ENCODE results near the gene CCDC63. TPM values are rescaled to one million over a fixed set of nuclear protein-coding genes. Genes with fewer than 3 reads are reported as not detected.
A peak's percentile ranks its signal among the peaks of the same experiment; 100 is the strongest.

Gene CCDC63
- total RNA-seq, 2 donors from 2014 or later, result not detected

DNA sequence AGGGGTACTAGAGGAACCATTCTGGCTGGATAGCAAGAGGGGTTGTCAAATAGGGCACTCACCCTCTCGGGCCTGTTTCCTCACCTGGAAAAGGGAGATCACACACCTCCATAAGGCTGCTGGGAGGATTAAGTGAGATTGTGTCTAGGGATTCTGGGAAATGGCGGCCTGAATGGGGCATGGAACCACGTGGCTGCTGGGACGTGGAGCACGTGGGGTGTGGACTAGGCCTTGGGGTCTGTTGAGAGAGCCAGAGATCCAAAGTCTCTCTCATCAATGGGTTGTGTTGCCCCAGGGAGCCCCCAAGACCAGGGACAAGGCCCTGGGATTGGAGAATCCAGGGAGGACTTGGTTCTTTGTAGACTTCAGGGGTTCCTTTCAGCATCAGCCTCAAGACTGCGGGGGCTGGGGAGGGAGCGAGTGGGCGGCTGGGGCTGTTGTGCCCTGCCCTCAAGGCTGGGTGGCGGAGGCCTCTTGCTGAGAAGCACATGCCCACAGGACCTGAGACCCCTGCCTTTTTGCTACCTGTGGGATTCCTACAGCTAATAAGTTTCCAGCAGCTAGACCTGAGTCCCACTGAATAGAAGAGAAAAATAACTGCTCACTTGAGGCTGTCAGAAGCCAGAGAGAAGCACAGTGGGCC, 77.0 kb downstream of the CCDC63 start:
- Histone ChIP-seq H3K27me3 (no peaks in the 10 kb centered on the region), H3K4me1 (peaks cover 0 to 11% of the 10 kb centered on the region in 2 donors), H3K4me3 (no peak overlapping the region), H3K27ac (no peak overlapping the region), H3K9me3 (no peaks in the 10 kb centered on the region), H3K36me3 (no peaks in the 10 kb centered on the region)
- no peak for DNase-seq (ENCODE audit: low spot score)
- TF ChIP-seq, protein P1, sequence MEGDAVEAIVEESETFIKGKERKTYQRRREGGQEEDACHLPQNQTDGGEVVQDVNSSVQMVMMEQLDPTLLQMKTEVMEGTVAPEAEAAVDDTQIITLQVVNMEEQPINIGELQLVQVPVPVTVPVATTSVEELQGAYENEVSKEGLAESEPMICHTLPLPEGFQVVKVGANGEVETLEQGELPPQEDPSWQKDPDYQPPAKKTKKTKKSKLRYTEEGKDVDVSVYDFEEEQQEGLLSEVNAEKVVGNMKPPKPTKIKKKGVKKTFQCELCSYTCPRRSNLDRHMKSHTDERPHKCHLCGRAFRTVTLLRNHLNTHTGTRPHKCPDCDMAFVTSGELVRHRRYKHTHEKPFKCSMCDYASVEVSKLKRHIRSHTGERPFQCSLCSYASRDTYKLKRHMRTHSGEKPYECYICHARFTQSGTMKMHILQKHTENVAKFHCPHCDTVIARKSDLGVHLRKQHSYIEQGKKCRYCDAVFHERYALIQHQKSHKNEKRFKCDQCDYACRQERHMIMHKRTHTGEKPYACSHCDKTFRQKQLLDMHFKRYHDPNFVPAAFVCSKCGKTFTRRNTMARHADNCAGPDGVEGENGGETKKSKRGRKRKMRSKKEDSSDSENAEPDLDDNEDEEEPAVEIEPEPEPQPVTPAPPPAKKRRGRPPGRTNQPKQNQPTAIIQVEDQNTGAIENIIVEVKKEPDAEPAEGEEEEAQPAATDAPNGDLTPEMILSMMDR (IDR thresholded peaks at IDR 0.05), result no peak

DNA sequence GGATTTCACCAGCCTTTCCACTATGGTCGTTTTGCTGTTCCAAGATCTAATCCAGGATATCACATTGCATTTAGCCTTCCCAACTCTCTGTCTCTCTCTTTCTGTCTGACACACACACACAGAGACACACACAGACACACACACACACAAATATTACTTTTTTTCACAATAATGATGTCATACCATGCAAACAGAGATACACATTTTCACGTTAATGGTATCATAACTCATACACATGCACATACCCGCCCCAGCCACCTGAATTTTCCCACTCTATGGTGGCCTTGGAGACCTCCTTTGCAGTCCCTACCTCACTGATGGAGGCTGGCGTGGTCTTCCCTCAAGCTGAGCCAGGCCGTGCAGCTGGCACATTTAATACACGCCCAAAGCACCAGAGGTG, 80.8 kb downstream of the CCDC63 start:
- Histone ChIP-seq H3K27ac (no peak overlapping the region), H3K36me3 (no peaks in the 10 kb centered on the region)

DNA sequence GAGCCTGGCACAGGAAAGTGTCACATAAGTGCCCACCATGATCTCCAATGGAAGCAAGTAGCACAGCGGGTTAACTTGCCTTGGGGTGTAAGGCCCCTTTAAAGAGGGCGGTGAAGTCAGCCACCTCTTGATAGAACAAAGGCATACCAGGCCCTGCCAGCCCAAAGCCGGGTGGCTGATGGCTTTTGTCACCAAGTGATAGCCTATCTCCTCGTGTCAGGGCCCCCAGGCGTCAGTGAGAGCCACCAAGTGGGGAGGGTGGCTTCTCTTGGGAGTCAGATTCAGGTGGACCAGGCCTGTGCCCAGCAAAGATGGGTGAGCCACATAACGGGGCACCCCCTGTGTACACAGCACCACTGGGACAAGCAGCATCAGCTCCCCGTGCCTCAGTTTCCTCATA, 81.9 kb downstream of the CCDC63 start:
- peak overlapping the region in 1 of 2 donors; percentile 32 for H3K27ac ChIP-seq
- TF ChIP-seq, protein P1 (IDR thresholded peaks at IDR 0.05), result no peak
- H3K4me1 ChIP-seq, result no peaks in the 10 kb centered on the region
- no peak for DNase-seq (ENCODE audit: low spot score)
- no peaks in the 10 kb centered on the region for H3K36me3 ChIP-seq
- no peaks in the 10 kb centered on the region for H3K27me3 ChIP-seq
- no peaks in the 10 kb centered on the region for H3K9me3 ChIP-seq
- no peak overlapping the region for H3K4me3 ChIP-seq

More for the DNA sequence above, 80.8 kb downstream of the CCDC63 start:
- no peaks in the 10 kb centered on the region for H3K9me3 ChIP-seq
- no peak for DNase-seq (ENCODE audit: low spot score)
- no peak overlapping the region for H3K4me3 ChIP-seq
- no peaks in the 10 kb centered on the region for H3K4me1 ChIP-seq
- TF ChIP-seq, protein P1 (IDR thresholded peaks at IDR 0.05), result no peak
- no peaks in the 10 kb centered on the region for H3K27me3 ChIP-seq

DNA sequence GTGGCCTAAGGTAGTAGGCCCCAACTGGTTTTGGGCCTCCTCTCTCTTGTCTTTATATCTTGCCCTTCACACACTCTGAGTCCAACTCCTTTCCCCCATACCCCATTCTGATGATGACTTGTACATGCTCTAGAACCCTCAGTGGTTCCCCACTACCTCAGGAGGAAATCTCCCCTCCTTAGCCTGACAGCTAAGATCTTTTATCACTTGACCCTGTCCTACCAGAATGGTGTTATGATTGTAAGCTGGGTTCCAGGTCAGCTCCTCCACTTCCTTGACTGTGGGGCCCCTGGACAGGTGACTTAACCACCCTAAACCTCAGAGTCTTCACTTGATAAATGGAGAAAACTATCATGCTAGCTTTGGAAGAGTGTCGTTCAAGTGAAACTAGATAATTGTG, 83.0 kb downstream of the CCDC63 start:
- Histone ChIP-seq H3K36me3 (no peaks in the 10 kb centered on the region), H3K27me3 (no peaks in the 10 kb centered on the region), H3K4me3 (no peak overlapping the region), H3K4me1 (no peaks in the 10 kb centered on the region), H3K9me3 (no peaks in the 10 kb centered on the region), H3K27ac (no peak overlapping the region)
- TF ChIP-seq, protein P1 (IDR thresholded peaks at IDR 0.05), result no peak
- DNase-seq (ENCODE audit: low spot score), result no peak

DNA sequence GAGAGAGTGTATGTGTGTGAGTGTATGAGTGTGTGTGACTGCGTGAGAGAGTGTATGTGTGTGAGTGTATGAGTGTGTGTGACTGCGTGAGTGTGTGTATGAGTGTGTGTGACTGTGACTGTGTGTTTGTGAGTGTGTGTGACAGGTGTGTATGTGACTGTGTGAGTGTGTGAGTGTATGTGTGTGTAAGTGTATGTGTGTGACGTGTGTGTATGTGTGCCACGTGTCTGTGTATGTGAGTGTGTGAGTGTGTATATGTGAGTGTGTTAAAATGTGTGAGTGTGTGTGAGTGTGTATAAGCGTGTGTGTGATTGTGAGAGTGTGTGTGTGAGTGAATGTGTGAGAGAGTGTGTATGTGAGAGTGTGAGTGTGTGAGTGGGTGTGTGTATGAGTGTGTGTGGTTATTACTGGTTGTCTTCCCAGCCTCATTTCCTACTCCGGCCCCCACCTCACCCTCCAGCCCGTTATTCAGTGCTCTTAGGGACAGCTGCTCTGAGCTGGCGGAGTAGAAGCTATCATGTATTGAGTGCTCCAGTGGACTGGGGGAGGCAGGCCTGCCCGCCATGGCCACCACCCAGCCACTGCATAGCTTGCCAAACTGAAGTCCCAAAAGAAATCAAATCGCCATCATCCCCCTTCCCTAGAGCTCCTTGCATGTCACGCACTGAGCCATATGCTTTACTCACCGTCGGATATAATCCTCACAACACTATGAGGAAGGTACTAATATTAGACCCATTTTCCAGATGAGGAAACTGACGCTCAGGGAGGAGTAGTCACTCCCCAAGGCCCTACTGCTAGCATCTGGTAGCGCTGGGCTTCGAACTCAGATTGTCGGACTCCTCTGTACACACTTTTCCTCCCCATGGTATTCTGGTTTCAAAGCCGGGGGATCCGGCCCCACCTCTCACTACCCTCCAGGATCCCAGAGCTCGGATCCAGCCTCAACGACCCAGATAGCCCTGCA, 83.8 kb downstream of the CCDC63 start:
- H3K27me3 ChIP-seq, result no peaks in the 10 kb centered on the region
- H3K9me3 ChIP-seq, result no peaks in the 10 kb centered on the region
- H3K4me3 ChIP-seq, result no peak overlapping the region
- no peak for DNase-seq (ENCODE audit: low spot score)
- H3K4me1 ChIP-seq, result no peaks in the 10 kb centered on the region
- H3K27ac ChIP-seq, result peak overlapping the region in 1 of 2 donors; percentile 67
- H3K36me3 ChIP-seq, result no peaks in the 10 kb centered on the region
- TF ChIP-seq, protein P1 (IDR thresholded peaks at IDR 0.05), result no peak
